IMR-90 (cell line): ENCODE results near the gene AP2B1. TPM values are rescaled to one million over a fixed set of nuclear protein-coding genes. Genes with fewer than 3 reads are reported as not detected.

Source experiments
- ATAC-seq: fragments of 200-7000 bp; cut with Tn5 transposase; 2 replicates; pipeline ENCODE4 v1.9.1; 2020; ENCODE audit warnings: low read depth, mild to moderate bottlenecking, moderate library complexity
- BruUV-seq: library from RNA; stranded (reverse); fragments of 400-500 nt; replicated peaks from 2 replicates; lab custom pipeline; 2021; lab: Mats Ljungman, UMichigan
- CTCF ChIA-PET: fragments of 300-600 bp; formaldehyde crosslinking; extraction: SDS; loops from one replicate; lab custom pipeline; 2021; ENCODE audit warnings: antibody characterized with exemption; lab: Yijun Ruan, JAX
- POLR2A ChIA-PET: fragments of 300-600 bp; sonication (Branson Sonifier 250); formaldehyde crosslinking; loops from one replicate; lab custom pipeline; 2022; ENCODE audit warnings: antibody characterized with exemption; ENCODE audit not compliant: unreplicated experiment; lab: Charles Lee
- DNase-seq: peaks from one replicate; pipeline ENCODE4 v3.0.0; 2013
- H2AFZ ChIP-seq: replicated peaks from 2 replicates; pipeline ENCODE3; 2013; ENCODE audit warnings: low read length, mild to moderate bottlenecking; ENCODE audit not compliant: poor library complexity
- H2AK5ac ChIP-seq: 2 replicates; pipeline ENCODE4 v1.6.1; 2013; ENCODE audit warnings: low read depth, low read length, inconsistent platforms
- H2AK9ac ChIP-seq: replicated peaks from 2 replicates; pipeline ENCODE3; 2013; ENCODE audit warnings: mild to moderate bottlenecking, low read depth, low read length, moderate library complexity; ENCODE audit not compliant: poor library complexity
- H2BK120ac ChIP-seq: 2 replicates; pipeline ENCODE4 v1.6.1; 2013; ENCODE audit warnings: low read depth, low read length, inconsistent platforms
- H2BK15ac ChIP-seq: 3 replicates; pipeline ENCODE4 v1.6.1; 2013; ENCODE audit warnings: low read depth, low read length, inconsistent platforms
- H2BK20ac ChIP-seq: 2 replicates; pipeline ENCODE4 v1.6.1; 2013; ENCODE audit warnings: low read depth, mild to moderate bottlenecking, inconsistent platforms, low read length, moderate library complexity
- H2BK5ac ChIP-seq: 2 replicates; pipeline ENCODE4 v1.6.1; 2013; ENCODE audit warnings: mild to moderate bottlenecking, low read depth, low read length, inconsistent platforms; ENCODE audit not compliant: poor library complexity, severe bottlenecking
- H3K14ac ChIP-seq: replicated peaks from 2 replicates; pipeline ENCODE4 v1.6.1; 2013; ENCODE audit warnings: low read depth, low read length, inconsistent platforms
- H3K18ac ChIP-seq: 2 replicates; pipeline ENCODE4 v1.6.1; 2013; ENCODE audit warnings: low read depth, low read length, control low read depth
- H3K23ac ChIP-seq: 2 replicates; pipeline ENCODE4 v1.6.1; 2013; ENCODE audit warnings: low read depth, low read length, inconsistent platforms
- H3K27ac ChIP-seq: 2 replicates; pipeline ENCODE4 v1.5.1; 2013; ENCODE audit warnings: mild to moderate bottlenecking, control low read depth, low read length; ENCODE audit not compliant: insufficient read depth
- H3K27me3 ChIP-seq: 2 replicates; pipeline ENCODE4 v1.6.1; 2013; ENCODE audit warnings: low read length; ENCODE audit not compliant: control insufficient read depth, insufficient read depth
- H3K36me3 ChIP-seq: 2 replicates; pipeline ENCODE4 v1.6.1; 2013; ENCODE audit warnings: low read length, mixed read lengths; ENCODE audit not compliant: control insufficient read depth, insufficient read depth
- H3K4ac ChIP-seq: 2 replicates; pipeline ENCODE4 v1.6.1; 2013; ENCODE audit warnings: low read depth, low read length, inconsistent platforms
- H3K4me1 ChIP-seq: 2 replicates; pipeline ENCODE4 v1.6.1; 2013; ENCODE audit warnings: low read length, mixed read lengths; ENCODE audit not compliant: control insufficient read depth, insufficient read depth
- H3K4me2 ChIP-seq: 2 replicates; pipeline ENCODE4 v1.6.1; 2013; ENCODE audit warnings: low read depth, mild to moderate bottlenecking, control low read depth, low read length, moderate library complexity
- H3K4me3 ChIP-seq: 2 replicates; pipeline ENCODE4 v1.5.1; 2013; ENCODE audit warnings: low read depth, mild to moderate bottlenecking, control low read depth, low read length, moderate library complexity; ENCODE audit not compliant: insufficient read depth
- H3K56ac ChIP-seq: 2 replicates; pipeline ENCODE4 v1.6.1; 2013; ENCODE audit warnings: low read length, inconsistent platforms; ENCODE audit not compliant: insufficient read depth; ENCODE audit errors: extremely low read depth
- H3K79me1 ChIP-seq, 2 experiments: 2 replicates each; pipeline ENCODE4 v1.6.1; 2013; ENCODE audit warnings: low read length in 2 of 2, inconsistent platforms in 1 of 2, low read depth in 1 of 2
- H3K9ac ChIP-seq: 2 replicates; pipeline ENCODE4 v1.6.1; 2013; ENCODE audit warnings: low read depth, low read length, control low read depth
- H3K9me1 ChIP-seq: 2 replicates; pipeline ENCODE4 v1.6.1; 2013; ENCODE audit warnings: low read length, inconsistent platforms; ENCODE audit not compliant: insufficient read depth
- H3K9me3 ChIP-seq: 2 replicates; pipeline ENCODE4 v1.6.1; 2013; ENCODE audit warnings: low read length; ENCODE audit not compliant: control insufficient read depth, insufficient read depth
- H4K20me1 ChIP-seq: 2 replicates; pipeline ENCODE4 v1.6.1; 2013; ENCODE audit warnings: low read length, inconsistent platforms; ENCODE audit not compliant: insufficient read depth
- H4K5ac ChIP-seq: 2 replicates; pipeline ENCODE4 v1.6.1; 2013; ENCODE audit warnings: mild to moderate bottlenecking, low read depth, low read length, control low read depth
- H4K8ac ChIP-seq, 2 experiments: 2 replicates each; pipeline ENCODE4 v1.6.1; 2013; ENCODE audit warnings: low read depth in 2 of 2, low read length in 2 of 2, control low read depth in 1 of 2, inconsistent platforms in 1 of 2
- H4K91ac ChIP-seq: 2 replicates; pipeline ENCODE4 v1.6.1; 2013; ENCODE audit warnings: low read depth, low read length, inconsistent platforms; ENCODE audit not compliant: insufficient read depth
- BHLHE40 ChIP-seq: fragments of 150-350 bp; IDR thresholded peaks from 2 replicates; pipeline ENCODE4 v1.6.1; 2016; ENCODE audit warnings: mild to moderate bottlenecking, low read depth, low read length
- CEBPB ChIP-seq: IDR thresholded peaks from 2 replicates; pipeline ENCODE4 v1.6.1; 2012; ENCODE audit warnings: low read depth, low read length, improper control_type of control experiment
- CHD1 ChIP-seq: IDR thresholded peaks from 2 replicates; pipeline ENCODE4 v1.6.1; 2012; ENCODE audit warnings: low read depth, low read length, improper control_type of control experiment
- ELK1 ChIP-seq: fragments of 150-350 bp; IDR thresholded peaks from 2 replicates; pipeline ENCODE4 v1.6.1; 2016; ENCODE audit warnings: low read depth, mild to moderate bottlenecking, low read length, moderate library complexity, borderline replicate concordance
- MAFK ChIP-seq: IDR thresholded peaks from 2 replicates; pipeline ENCODE4 v1.6.1; 2012; ENCODE audit warnings: low read depth, low read length, improper control_type of control experiment
- MAZ ChIP-seq: IDR thresholded peaks from 2 replicates; pipeline ENCODE4 v1.6.1; 2012; ENCODE audit warnings: low read depth, mild to moderate bottlenecking, low read length, improper control_type of control experiment, moderate library complexity, borderline replicate concordance
- MXI1 ChIP-seq: IDR thresholded peaks from 2 replicates; pipeline ENCODE4 v1.6.1; 2012; ENCODE audit warnings: low read depth, mild to moderate bottlenecking, low read length, moderate library complexity, borderline replicate concordance
- NFE2L2 ChIP-seq: fragments of 150-350 bp; IDR thresholded peaks from 2 replicates; pipeline ENCODE4 v1.6.1; 2016; ENCODE audit warnings: low read depth, mild to moderate bottlenecking, low read length
- POLR2A ChIP-seq: IDR thresholded peaks from 2 replicates; pipeline ENCODE4 v1.6.1; 2012; ENCODE audit warnings: mild to moderate bottlenecking, low read depth, low read length
- RAD21 ChIP-seq: IDR thresholded peaks from 2 replicates; pipeline ENCODE4 v1.6.1; 2012; ENCODE audit warnings: low read length, improper control_type of control experiment
- RCOR1 ChIP-seq: IDR thresholded peaks from 2 replicates; pipeline ENCODE4 v1.6.1; 2012; ENCODE audit warnings: mild to moderate bottlenecking, low read length, improper control_type of control experiment; ENCODE audit not compliant: insufficient replicate concordance
- RFX5 ChIP-seq: IDR thresholded peaks from 2 replicates; pipeline ENCODE4 v1.8.0; 2012; ENCODE audit warnings: low read depth, mild to moderate bottlenecking, low read length, moderate library complexity
- SMC3 ChIP-seq: fragments of 150-350 bp; IDR thresholded peaks from 2 replicates; pipeline ENCODE4 v1.6.1; 2016; ENCODE audit warnings: low read depth, mild to moderate bottlenecking, antibody characterized with exemption, low read length, moderate library complexity
- WGBS, 2 experiments: methylation state at CpG; one replicate each; pipeline versions ENCODE4 v1.1.5 to v1.1.7; 2013; ENCODE audit warnings: missing lambda C conversion rate in 2 of 2; ENCODE audit not compliant: insufficient read length in 1 of 2; ENCODE audit errors: extremely low coverage in 2 of 2; 5-methylcytosine and 5-hydroxymethylcytosine counted together
- dilution Hi-C: fragments of 300-500 bp; cut with HindIII; formaldehyde crosslinking; loops from one replicate; pipeline ENCODE4 v1.14.3; 2018; ENCODE audit warnings: low sequenced_read_pairs; ENCODE audit not compliant: unreplicated experiment
- in situ Hi-C: fragments of 300-500 bp; cut with MboI; formaldehyde crosslinking; loops from 3 replicates; pipeline ENCODE4 v1.14.3; 2019; ENCODE audit warnings: low sequenced_read_pairs, inconsistent platforms, mixed read lengths
- intact Hi-C: fragments of 100-400 bp; cut with micrococcal nuclease; formaldehyde crosslinking; loops from 2 replicates; pipeline ENCODE4 v1.10.0; 2022
- polyA plus RNA-seq, 3 experiments: library from polyadenylated mRNA; depleted of rRNA; stranded (reverse); fragments of >200 nt; gene quantifications; 2 replicates each; pipeline ENCODE4 v1.2.3, GENCODE V29; 2012; ENCODE audit warnings: low replicate concordance in 1 of 3
- total RNA-seq: library from RNA; depleted of rRNA; stranded (reverse); fragments of >200 nt; gene quantifications from 2 replicates; pipeline ENCODE4 v1.2.3, GENCODE V29; 2012
- TF ChIP-seq, protein P1 (sequence below): conservative IDR thresholded peaks from 2 replicates; pipeline ENCODE4 v1.5.1; 2012; ENCODE audit warnings: mild to moderate bottlenecking, low read depth, low read length, improper control_type of control experiment

The AP2B1 gene
- total and polyA plus RNA-seq, 2 of the 4 experiments (the other 2 are of a cell fraction): 102 to 125 TPM

DNA sequence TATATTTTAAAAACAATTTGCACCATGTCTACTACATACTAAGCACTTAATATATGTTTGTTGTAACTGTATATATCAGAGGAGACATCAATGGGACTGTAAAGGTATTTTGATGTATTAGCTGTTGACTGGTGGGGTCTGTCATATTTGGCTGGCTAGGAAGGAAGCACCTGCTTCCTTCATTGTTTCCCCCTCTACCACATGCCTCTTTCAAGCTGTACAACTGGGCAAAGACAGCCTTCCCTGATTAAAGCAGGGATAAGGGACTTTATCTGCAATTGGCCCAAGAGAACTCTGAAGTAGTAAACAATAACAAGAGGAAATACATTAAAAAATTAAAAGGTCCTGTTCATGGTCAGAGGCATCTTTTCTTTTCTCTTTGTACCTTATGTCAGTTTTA is 44.1 kb upstream of the AP2B1 start (continued):
- no peak for TF ChIP-seq CEBPB
- no peak for TF ChIP-seq SMC3
- TF ChIP-seq POLR2A: no peak

GRCh38 chr17:35543856-35544255 is 43.3 kb upstream of the AP2B1 start:
- intact Hi-C loops: loop anchor here (10.0 kb wide), 1 partner anchor 549 kb away; no protein-coding TSS in a partner anchor
- Histone ChIP-seq H3K18ac (no peak overlapping the region), H3K4me3 (no peak overlapping the region)
- no peak for TF ChIP-seq POLR2A
- no peak for TF ChIP-seq MAZ
- TF ChIP-seq CEBPB: no peak
- TF ChIP-seq CHD1: no peak
- no peak for TF ChIP-seq BHLHE40
- no peak for TF ChIP-seq SMC3
- TF ChIP-seq RFX5: no peak
- TF ChIP-seq RAD21: no peak
- no peak for TF ChIP-seq NFE2L2
- no peak for TF ChIP-seq MAFK
- TF ChIP-seq, protein P1, sequence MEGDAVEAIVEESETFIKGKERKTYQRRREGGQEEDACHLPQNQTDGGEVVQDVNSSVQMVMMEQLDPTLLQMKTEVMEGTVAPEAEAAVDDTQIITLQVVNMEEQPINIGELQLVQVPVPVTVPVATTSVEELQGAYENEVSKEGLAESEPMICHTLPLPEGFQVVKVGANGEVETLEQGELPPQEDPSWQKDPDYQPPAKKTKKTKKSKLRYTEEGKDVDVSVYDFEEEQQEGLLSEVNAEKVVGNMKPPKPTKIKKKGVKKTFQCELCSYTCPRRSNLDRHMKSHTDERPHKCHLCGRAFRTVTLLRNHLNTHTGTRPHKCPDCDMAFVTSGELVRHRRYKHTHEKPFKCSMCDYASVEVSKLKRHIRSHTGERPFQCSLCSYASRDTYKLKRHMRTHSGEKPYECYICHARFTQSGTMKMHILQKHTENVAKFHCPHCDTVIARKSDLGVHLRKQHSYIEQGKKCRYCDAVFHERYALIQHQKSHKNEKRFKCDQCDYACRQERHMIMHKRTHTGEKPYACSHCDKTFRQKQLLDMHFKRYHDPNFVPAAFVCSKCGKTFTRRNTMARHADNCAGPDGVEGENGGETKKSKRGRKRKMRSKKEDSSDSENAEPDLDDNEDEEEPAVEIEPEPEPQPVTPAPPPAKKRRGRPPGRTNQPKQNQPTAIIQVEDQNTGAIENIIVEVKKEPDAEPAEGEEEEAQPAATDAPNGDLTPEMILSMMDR: no peak
- TF ChIP-seq ELK1: no peak
- no peak for TF ChIP-seq RCOR1
- TF ChIP-seq MXI1: no peak

More at GRCh38 chr17:35543856-35544255, 43.3 kb upstream of the AP2B1 start:
- Histone ChIP-seq H4K8ac (no peak overlapping the region), H3K79me1 (no peaks in the 10 kb centered on the region), H2BK20ac (no peak overlapping the region), H3K14ac (no peak overlapping the region), H3K4ac (no peak overlapping the region), H3K27ac (no peak overlapping the region), H3K4me2 (no peak overlapping the region), H3K56ac (no peak overlapping the region), H3K9me3 (no peaks in the 10 kb centered on the region), H2AK5ac (no peak overlapping the region), H3K9me1 (no peaks in the 10 kb centered on the region), H3K23ac (no peak overlapping the region), H4K5ac (no peak overlapping the region), H3K27me3 (peaks cover 12% of the 10 kb centered on the region), H2BK5ac (no peak overlapping the region), H2BK120ac (no peak overlapping the region), H2AFZ (no peak overlapping the region), H2AK9ac (no peak overlapping the region), H3K36me3 (no peaks in the 10 kb centered on the region), H2BK15ac (no peak overlapping the region), H4K91ac (no peak overlapping the region), H4K20me1 (no peaks in the 10 kb centered on the region), H3K9ac (no peak overlapping the region), H3K4me1 (no peaks in the 10 kb centered on the region)
- BruUV-seq: no TSS peak
- dilution Hi-C loops: loop anchor here (25.0 kb wide), 2 partner anchors 232 to 357 kb away; partner anchors contain the start of gene SLC35G3
- WGBS, 2 experiments: no CpG with 5 or more reads among the region's 1 CpG
- ATAC-seq (no peak), DNase-seq (peak; percentile 11)
- in situ Hi-C loops: loop anchor here (25.0 kb wide), 1 partner anchor 1132 kb away; no protein-coding TSS in a partner anchor
- POLR2A ChIA-PET: interaction anchor here (0.6 kb wide), 1 partner anchor 322 kb away, joined by 3 read pairs; no protein-coding TSS in a partner anchor
- CTCF ChIA-PET: no interaction called here
